ENCODE measurements around the gene KIF26B.

Gene KIF26B

DNA sequence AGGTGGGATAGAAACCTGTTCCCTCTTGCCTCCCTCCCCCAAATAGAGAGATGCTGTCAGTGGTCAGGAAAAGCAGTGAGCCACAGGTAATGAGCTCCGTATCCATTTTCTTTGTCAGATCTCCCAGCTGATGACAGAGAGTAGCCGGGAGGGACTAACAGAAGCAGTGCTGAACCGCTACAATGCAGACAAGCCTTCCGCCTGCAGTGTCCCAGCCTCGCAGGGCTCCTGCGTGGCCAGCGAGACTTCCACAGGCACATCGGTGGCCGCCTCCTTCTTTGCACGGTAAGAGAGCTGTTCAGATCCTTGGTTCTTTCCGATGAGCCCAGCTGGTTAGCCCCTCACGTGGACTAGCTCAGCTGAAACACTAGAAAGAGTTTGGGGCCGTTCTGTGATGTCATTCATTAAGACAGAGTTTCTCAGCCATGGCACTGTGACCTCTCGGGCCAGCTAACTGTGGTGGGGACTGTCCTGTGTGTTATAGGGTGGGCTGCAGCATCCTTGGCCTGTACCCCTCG, 264.7 kb downstream of the KIF26B start:
- DNase-seq (ENCODE audit: low read depth in 2 of 2) = no peak

DNA sequence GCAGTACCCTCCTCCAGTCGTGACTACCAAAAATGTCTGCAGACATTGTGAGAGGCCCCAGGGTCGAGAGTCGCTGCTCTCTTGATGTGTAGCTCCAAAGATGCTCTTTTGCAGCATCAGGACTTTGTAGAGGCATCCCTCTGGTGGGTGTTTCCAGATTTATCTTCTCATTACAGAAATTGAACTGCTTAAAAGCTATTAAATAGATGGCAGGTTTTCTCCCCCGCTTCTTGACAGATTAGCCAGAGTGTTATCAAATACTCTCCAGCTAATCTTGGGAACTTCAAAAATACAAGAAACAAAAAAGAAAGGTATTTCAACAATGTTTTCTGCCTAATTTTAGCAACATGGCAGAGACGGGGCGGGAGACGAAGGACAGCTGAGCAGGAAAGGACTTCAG, 265.2 kb downstream of the KIF26B start:
- no peak for DNase-seq (ENCODE audit: low read depth in 2 of 2)

DNA sequence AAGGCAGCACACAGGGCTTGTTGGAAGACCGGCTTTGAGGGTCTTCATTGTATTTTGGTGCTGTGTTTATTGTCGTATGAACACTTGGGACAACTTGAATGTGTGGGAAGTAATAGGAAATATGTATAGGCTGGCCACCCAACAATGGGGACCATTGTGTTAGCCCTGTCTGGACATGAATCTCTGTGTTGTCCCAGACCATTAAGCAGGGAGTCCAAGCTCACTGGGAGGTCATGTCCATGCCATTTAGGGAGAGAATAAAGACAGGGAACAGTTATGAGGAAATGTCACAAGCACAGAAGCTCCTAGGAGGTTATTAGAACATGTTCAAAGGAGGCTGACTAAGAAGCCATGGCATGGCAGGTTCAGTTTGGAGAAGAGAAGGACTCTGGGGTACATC, 266.1 kb downstream of the KIF26B start:
- no peak for DNase-seq (ENCODE audit: low read depth in 2 of 2)

DNA sequence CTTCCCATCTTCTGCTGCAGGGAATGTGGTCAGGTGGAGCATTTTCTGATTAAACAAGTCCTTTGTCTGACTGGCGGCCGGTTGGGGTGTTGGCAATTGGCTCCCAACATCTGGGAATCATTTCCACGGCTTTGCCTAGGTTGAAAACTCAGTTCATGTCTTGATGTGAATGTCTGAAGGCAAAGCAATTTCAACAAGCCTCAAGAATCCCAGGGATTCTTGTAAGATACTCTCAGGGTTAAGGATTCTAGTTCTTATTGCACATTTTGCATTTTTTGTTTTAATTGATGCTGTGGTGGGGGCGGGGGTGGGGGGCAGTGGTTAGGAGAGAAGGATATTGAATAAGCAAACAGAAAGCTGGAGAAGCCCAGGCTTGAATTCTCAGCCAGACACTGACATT, 273.9 kb downstream of the KIF26B start:
- DNase-seq (ENCODE audit: low read depth in 2 of 2) = no peak

DNA sequence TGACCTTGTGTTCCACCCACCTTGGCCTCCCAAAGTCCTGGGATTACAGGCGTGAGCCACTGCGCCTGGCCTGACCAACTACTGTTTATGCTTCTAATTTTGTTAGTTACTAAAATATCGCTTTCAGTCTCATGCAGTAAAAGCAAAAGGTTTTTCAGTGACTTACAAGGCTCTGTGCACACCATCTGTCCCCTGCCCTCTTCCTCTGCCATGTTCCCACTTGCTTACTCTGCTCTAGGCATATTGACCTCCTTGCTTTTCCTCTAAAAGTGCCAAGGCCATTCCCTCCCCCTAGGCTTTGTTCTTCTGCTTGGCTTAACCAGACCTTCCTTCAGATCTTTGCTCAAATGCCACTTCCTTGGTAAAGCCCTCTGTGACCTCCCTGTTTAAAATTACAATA, 276.9 kb downstream of the KIF26B start:
- DNase-seq (ENCODE audit: low read depth in 2 of 2) = no peak

DNA sequence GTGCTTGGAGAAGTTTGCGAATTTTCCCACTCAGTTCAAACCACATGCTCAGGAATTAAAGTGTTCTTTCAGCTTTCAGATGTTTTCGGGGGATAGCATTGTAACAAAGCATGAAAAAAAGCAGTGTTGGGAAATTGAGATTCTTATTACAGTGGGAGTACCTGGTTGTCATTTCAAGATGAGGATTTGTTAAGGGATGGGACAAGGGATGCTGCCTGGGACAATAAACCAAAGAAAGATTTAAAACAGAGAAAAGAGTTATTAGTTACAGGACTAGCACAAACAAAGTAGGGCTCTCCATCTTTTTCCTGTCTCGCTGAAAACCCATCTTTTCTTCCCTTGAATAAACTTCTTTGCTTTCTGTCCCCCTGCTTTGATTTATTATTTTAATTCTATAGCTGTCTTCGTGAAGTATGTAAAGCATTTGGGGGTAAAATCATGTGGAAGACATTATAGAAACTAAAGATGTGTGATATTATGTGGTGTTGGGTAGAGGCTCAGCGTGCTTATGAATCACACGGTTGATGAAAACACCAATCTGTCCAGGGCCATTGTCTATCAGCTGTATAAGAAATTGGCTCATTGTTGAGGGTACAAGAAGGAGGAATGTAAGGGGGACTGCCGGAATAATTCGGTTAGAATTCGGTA, 277.6 kb downstream of the KIF26B start:
- no peak for DNase-seq (ENCODE audit: low read depth in 2 of 2)

DNA sequence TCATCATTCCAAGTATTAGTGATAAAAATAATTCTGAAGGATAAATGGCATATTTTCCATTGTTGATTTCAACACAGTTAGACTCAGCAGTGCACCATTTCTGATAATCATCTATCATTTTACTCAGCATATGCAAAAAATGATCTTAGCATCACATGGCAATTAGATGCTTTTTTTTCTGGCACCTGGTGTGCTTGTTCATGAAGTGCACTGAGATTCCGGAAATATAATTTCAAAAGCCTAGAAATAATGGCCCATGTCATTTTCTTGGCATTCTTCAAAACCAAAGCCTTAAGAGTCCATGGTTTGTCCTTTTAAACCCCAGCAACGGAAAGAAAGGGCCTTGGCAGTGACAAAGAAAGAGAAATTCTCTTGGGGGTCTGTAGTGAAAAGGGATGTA, 278.8 kb downstream of the KIF26B start:
- no peak for DNase-seq (ENCODE audit: low read depth in 2 of 2)

DNA sequence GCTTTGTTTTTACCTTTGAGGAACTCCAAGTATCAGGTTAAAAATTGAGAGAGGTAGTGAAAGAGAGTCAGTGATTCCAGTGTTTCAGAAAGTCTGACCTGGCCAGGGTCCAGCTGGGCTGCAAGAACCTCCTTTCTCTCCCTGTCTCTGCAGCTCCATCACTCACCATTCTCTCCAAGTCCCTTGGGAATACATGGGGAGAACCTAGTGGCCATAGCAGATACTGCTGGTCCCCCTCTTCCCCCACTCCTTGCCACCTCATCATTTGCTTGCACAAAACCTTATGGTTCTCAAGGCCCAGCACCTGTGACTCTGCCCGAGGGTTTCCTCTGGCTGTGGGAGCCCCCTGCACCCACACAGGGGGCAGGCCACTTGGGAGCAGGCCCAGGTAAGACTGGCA, 279.5 kb downstream of the KIF26B start:
- DNase-seq (ENCODE audit: low read depth in 2 of 2) = no peak

DNA sequence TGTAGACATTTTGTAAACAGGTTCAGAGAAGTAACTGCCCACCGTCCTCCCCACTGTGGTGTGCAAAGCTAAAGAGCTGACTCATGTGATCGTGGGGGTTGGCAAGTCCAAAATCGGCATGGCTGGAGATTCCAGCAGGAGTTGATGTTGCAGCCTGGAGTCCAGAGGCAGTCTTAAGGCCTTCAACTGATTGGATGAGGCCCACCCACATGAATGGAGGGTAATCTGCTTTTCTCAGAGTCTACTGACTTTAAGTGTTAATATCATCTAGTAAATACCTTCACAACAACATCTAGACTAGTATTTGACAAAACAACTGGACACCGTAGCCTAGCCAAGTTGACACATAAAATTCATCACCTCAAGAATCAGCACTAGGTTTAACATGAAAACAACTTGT, 281.6 kb downstream of the KIF26B start:
- no peak for DNase-seq (ENCODE audit: low read depth in 2 of 2)

DNA sequence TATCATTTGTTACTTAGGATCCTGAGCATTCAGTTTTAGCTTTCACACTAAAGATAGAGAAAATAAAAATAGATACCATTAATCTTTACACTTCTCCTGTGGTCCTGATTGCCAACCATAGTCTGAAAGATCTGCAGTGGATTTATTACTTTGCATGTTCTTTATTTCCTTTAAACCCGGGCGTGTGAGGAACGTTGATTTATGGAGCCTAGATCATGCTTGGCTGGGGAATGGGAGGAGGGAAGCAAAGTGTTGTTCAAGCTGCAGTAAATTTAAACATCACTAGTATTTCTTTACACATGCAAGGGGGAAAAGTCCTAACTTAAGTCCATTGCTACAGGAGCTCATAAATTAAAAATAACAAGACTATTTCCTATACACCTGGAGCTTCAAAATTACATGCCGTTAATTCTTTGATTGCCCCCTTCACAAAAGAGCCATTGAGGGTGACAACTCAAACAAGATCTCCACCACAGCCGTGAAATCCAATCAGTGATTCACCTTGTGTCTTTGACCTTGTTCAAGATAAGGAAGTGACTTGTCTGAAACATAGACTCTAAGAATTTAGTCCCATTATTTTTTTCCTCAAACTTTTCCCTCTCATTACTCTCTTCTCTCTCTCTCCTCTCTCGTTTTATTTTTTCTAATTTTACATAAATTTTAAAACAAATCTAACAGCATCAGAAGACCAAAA, 282.7 kb downstream of the KIF26B start:
- no peak for DNase-seq (ENCODE audit: low read depth in 2 of 2)

DNA sequence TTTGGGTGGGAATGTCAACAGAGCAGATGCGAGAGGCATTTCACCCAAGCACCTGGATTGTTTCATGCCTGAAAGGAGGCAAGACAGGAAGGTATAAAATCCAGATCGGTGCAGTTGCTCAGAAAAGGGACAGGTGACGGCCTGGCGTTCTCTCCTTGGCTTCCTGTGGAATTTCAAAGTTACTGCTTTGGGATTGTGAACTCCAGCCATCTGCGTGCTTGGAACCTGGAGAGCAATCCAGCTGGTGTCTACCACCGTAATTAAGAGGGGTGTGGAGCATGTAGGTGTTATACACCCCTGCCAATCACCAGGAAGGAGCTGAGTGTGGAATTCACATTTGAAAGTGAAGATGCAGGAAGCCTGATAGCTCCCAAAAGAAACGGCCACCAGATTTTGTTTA, 286.1 kb downstream of the KIF26B start:
- DNase-seq (ENCODE audit: low read depth in 2 of 2) = no peak

DNA sequence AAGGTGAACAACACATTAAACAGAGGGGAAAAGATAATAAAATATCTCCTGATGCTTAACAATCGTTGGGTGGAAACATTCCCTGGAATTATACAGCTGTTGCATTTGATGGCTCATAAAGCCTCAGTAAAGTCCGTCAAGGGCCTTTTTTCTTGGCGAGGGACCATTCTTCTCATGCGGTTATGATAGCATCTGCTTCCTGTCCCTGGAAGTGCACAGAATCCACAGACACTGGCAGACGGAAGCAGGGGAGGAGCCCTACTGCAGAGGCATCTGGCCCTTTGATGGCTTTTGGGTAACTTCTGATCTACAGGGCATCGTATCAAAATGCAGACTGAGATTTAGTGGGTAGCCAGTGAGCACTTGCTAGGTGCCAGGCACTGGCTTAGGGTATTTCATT, 286.9 kb downstream of the KIF26B start:
- DNase-seq (ENCODE audit: low read depth in 2 of 2) = no peak

DNA sequence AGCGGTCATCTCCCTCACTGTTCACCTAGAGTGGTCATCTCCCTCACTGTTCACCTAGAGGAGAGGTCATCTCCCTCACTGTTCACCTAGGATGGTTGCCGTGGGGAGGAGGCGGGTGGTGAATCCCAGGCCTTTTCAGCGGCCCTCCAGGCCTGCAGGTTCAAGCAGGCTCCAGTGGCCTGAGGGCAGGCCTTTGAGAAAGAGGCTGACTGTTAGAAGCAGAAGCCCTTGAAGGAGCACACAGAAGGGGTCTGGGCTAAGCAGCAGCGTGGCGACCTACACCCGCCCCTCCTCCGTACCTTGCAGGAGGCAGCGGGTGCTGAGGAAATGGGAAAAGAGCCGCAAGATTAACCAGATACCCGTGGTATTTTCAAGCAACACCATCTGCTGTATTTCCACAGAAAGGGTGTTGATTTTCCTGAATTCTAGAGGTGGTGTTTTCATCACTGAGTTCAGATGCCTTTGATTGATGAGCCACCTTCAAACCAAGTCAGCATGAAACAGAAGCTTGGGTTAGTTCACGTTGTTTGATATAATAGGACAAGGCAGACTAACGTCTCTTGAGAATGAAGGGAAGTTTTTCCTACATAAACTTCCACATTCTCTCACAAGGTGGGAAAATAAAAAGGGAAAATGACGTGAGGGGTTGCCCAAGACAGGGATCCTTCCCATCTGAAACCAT, 289.5 kb downstream of the KIF26B start:
- DNase-seq (ENCODE audit: low read depth in 2 of 2) = no peak

DNA sequence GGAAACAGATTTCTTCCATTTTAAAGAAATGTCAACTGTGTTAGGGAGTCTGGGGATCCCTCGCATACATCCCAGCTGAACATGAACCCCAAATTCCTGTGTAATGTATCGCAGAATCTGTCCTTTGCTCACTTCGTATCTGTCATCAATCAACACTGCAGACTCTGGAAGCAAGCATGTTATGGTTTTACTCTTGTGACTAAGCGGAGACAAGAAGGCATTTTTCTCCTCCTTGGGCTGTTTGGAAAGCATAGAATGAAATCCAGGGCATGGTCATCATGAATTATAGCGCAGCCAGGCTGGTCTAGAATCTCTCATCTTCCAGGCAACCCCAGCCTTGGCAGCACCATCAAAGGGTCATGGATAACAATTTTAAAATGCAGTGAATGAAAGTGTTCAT, 290.2 kb downstream of the KIF26B start:
- no peak for DNase-seq (ENCODE audit: low read depth in 2 of 2)

DNA sequence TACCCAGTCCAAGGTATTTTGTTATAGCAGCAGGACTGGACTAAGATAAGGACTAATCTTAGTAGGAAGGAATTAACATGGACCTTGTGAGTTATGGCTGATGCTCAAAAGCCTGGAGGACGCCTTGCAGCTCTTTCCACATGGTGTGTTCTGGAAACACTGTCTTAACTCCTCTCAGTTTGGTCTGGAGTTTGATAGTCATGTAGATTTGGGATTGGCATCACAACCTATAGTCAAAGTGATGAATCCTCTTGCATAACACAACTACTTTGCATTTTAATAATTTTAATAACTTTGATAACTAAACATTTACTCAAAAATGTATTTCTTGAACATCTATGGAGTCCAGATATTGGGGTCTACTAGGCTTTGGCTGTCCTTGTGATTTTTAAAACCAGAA, 293.7 kb downstream of the KIF26B start:
- no peak for DNase-seq (ENCODE audit: low read depth in 2 of 2)

DNA sequence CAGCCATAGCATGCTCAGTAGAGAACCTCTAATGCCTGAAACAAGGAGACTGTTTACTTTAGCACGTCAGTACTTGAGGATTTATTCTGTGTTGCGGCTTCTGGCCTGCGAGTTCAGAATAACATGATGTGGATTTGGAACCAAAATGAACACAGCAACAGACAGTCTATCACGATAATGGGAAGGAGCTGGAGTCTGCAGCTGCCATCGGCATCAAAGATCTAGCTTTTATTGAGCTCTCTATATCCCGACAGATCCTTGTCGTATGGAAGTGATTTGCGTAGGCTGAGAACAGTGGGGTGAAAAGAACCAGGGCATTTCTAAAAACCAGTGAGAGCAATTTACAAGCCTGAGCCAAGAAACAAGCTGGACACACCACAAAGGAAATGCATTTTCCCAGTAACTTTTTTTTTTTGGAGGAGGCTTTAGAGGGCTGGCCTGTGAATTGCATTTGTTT, 294.2 kb downstream of the KIF26B start:
- DNase-seq (ENCODE audit: low read depth in 2 of 2) = no peak

DNA sequence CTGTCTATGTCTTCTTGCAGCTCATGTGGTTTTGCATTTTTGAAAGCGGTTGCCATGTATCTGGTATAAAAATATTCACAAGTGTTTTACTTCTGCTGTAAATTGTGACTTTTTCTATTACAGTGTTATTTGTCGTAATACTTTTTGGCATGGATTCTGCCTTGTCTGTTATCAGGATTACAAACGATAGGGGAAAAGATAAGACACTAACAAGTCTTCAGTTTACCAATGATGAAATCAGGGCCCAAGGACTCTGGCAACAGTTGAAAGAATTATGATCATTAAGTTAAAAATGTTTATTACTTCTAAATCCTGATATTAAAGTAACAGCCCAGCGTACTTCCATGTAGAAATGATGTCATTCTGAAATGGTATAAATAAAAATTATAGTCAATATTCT, 298.8 kb downstream of the KIF26B start:
- no peak for DNase-seq (ENCODE audit: low read depth in 2 of 2)

DNA sequence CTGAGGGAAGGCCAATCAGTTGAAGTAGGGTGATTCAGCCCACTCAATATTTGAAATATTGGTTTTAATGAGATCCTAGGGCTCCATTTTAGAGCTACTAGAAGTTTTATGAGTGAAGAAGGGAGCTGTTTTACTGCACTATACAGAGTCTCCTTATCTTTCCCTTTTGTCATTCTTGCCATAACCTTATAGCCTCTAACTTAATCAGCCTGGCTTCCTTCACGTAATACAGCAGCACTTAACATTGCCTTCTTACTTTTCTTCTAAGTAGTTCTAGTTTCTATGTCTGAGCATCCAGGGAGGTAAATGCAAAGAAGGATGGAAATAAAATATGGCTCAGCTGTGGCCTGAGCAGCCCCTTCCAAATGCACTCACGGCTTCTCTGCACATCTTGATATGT, 299.3 kb downstream of the KIF26B start:
- no peak for DNase-seq (ENCODE audit: low read depth in 2 of 2)

DNA sequence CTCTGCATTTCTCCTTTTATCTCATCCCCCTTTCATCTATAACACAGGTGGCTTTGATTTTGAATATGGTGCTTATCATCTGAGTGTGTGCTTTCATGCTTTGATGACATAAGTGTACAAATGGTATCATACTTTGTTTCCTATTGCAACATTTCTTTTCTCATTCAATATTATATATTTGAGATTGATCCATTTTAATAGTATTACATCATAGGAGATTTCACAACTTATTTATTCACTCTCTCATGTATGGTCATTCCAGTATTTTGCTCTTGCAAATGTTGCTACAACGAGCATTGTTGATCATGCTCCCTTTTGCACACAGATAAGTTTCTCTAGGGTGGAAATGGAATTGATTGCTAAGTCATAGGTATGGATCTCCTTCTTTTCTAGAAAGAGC, 302.8 kb downstream of the KIF26B start:
- DNase-seq (ENCODE audit: low read depth in 2 of 2) = no peak

DNA sequence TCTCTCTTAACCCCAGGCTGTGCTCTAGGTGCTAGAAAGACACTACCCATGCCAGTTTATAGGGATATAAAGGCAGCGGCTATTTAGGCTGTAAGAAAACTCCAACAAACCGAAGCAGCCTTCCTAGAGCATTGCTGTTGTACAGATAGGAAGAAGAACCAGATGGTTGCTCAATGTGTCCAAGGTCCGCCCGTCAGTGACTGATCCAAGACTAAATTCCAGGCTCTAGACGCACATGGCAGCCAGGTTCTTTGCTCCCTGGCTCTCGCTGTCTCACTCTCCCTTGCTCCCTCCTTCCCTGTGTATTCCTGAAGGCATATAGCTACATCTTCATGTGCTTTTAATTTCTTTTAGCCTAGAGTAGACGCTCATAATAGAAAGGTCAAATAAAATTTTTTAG, 303.4 kb downstream of the KIF26B start:
- no peak for DNase-seq (ENCODE audit: low read depth in 2 of 2)

DNA sequence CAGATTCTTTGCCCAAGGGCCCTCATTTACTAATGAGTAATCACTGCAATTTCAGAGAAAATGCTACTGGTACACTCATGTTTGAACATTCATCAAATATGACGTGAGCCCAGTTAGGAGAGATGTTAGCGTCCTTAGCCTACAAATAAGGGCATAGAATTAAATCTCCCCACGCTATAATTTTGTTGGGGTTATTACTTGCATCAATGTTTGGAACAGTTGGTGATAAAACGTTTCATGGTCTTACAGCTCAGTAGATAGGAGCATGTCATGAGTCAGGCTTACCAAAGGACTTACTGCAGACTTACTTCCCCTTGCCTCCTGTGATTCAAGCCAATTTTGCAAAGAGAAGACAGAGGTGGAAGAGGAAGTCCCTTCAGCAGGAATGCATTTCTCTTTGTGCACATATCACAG, 304.0 kb downstream of the KIF26B start:
- DNase-seq (ENCODE audit: low read depth in 2 of 2) = no peak

DNA sequence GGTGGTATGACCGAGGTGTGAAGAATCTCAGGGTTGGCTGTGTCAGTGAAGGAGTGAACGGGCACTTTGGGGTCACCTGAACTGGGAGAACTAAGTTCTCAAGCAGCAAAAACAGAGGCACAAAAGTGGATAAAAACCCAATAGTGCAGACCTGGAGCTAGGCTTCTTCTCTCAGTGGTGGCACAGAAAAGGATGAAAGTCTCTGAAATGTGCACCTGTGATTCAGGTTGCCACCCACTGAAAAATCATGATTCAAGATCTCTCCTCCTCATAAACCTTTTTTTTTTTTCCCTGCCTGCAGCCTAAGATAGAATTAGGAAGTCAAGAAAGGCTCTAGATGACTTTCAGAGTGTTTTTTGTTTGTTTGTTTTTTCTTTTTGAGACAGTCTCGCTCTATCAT, 304.8 kb downstream of the KIF26B start:
- no peak for DNase-seq (ENCODE audit: low read depth in 2 of 2)

DNA sequence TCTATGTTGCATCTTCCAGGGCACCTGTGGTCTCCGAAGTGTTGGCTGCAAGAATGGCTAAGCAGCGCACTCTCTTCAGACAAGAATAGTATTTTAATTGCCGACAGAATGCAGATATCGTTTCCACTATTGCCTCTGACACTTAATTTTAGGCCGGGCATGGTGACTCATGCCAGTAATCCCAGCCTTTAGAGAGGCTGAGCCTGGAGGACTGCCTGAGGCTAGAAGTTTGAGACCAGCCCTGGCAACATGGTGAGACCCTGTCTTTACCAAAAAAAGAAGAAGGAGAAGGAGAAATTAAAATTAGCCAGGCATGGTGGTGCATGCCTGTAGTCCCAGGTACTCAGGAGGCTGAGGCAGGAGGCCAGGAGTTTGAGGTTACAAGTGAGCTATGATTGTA, 306.9 kb downstream of the KIF26B start:
- DNase-seq (ENCODE audit: low read depth in 2 of 2) = no peak
